AG09309 (cell line): ENCODE measurements around the gene COX7A2.

Source experiments
- DNase-seq: peaks from one replicate; pipeline ENCODE4 v3.0.0-alpha.2; 2010; ENCODE audit warnings: low read depth
- H3K4me3 ChIP-seq: 2 replicates; pipeline ENCODE4 v1.5.1; 2011; ENCODE audit warnings: mild to moderate bottlenecking, low read depth, low read length, moderate library complexity; ENCODE audit not compliant: control insufficient read depth
- CTCF ChIP-seq: IDR thresholded peaks from 2 replicates; pipeline ENCODE4 v1.5.1; 2011; ENCODE audit warnings: mild to moderate bottlenecking, low read depth, low read length, inconsistent platforms; ENCODE audit not compliant: insufficient read depth, control insufficient read depth; ENCODE audit errors: missing control alignments

Gene COX7A2

DNA sequence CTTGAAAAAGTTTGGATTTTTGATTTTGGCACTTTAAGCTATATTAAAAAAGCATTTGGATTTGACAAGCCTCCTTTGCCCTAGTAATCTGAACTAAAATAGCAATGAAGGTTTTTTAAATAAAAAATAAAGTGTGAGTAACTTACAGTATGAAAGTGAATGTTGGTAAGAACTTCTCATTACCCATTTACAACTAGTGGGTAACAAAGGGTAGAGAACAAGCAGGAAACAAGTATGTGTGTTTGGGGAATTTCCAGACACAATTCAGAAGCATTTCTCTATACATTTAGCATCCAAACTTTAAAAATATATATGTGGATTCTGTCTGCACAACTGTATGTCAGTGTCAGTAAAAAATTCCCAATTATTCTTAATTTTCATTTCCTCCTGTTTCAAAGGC lies 38.1 kb upstream of the COX7A2 start:
- no peak for TF ChIP-seq CTCF
- H3K4me3 ChIP-seq, result no peak overlapping the region
- DNase-seq, result no peak

DNA sequence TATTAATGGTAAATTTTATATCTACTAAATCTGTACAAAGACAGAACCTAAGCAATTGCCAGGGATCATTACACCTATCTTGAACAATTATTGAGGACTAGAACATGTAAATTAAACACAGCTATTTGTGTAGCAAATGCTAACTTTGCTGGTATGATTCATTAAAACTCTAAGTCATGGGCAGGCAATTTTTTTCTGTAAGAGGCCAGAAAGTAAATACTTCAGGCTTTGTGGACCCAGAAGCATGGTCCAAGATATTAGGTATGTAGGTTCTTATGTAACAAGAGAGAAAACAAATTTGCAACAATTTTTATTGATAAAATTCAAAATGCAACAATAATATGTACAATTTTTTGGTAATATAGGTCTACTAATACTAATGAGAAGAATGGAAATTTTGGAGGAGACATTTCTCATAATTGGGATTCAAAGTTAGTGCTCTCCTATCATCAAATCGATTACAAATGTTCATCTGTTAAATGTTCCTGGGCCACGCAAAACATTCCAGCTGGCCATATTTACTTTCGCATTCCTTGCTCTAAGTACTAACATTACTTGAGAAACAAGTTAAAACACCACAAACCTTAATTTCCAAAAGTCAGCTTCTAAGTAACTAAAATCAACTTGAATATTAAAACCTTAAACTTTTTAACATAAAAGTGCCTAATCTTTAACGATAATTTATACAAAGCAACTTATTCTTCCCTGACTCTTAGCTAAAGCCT lies 36.7 kb upstream of the COX7A2 start:
- TF ChIP-seq CTCF, result no peak
- DNase-seq, result no peak
- H3K4me3 ChIP-seq, result no peak overlapping the region

DNA sequence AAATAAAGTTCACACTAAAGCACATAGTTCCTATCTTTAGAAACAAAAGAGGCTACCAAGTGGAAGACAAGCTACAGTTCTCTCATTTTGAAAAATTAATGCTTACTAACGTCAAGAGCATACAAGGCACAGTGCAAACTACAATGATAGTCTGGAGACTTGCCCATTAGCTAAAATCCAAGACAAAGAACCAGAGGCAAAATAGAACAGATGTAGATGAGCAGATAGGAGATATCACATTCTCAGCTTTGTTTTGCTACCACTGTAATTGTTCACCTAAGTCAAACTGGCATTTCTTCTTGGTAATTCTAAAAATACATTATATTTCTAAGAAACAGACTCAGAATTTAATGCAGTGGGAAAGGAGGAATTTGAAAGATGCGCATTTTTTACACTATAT lies 35.8 kb upstream of the COX7A2 start:
- no peak overlapping the region for H3K4me3 ChIP-seq
- DNase-seq, result no peak
- no peak for TF ChIP-seq CTCF

GRCh38 chr6:75278474-75279077 lies 35.0 kb upstream of the COX7A2 start:
- no peak for DNase-seq
- TF ChIP-seq CTCF, result no peak
- H3K4me3 ChIP-seq, result no peak overlapping the region

- no peak overlapping the region for H3K4me3 ChIP-seq
- peak; percentile 61 for DNase-seq
- no peak for TF ChIP-seq CTCF
These were observed 31.5 kb upstream of the COX7A2 start for GRCh38 chr6:75275067-75275466.

GRCh38 chr6:75273009-75273408 lies 29.4 kb upstream of the COX7A2 start:
- no peak for TF ChIP-seq CTCF
- DNase-seq, result no peak
- H3K4me3 ChIP-seq, result no peak overlapping the region
